H1 (cell line): ENCODE results near the gene XRRA1. TPM values are rescaled to one million over a fixed set of nuclear protein-coding genes. Genes with fewer than 3 reads are reported as not detected.

ENCODE experiments used
- CTCF ChIA-PET: fragments of 300-600 bp; sonication (Branson Sonifier 250); formaldehyde crosslinking; loops from one replicate; lab custom pipeline; 2021; ENCODE audit not compliant: partially characterized antibody; lab: Charles Lee
- POLR2A ChIA-PET: fragments of 300-600 bp; sonication (Branson Sonifier 250); formaldehyde crosslinking; loops from one replicate; lab custom pipeline; 2021; ENCODE audit warnings: inconsistent platforms; ENCODE audit not compliant: partially characterized antibody; lab: Charles Lee
- DNase-seq, 2 experiments: peaks; one replicate each; pipeline versions ENCODE4 v3.0.0 to v3.0.0-alpha.2; 2010 to 2022; ENCODE audit warnings: low spot score in 2 of 2, low read depth in 1 of 2, mixed read lengths in 1 of 2
- FAIRE-seq: peaks from 2 replicates; lab custom pipeline; 2011; peaks lifted over from hg19 to GRCh38; lab: Jason Lieb, UNC
- H2AFZ ChIP-seq: 2 replicates; pipeline ENCODE4 v1.8.1; 2012; ENCODE audit warnings: low read length, inconsistent platforms
- H2AK5ac ChIP-seq: 2 replicates; pipeline ENCODE4 v1.6.1; 2013; ENCODE audit warnings: low read depth, low read length
- H2BK120ac ChIP-seq: replicated peaks from 2 replicates; pipeline ENCODE3; 2013; ENCODE audit warnings: low read depth, low read length, inconsistent platforms
- H2BK12ac ChIP-seq: 2 replicates; pipeline ENCODE4 v1.6.1; 2013; ENCODE audit warnings: low read depth, low read length
- H2BK15ac ChIP-seq: 2 replicates; pipeline ENCODE4 v1.6.1; 2013; ENCODE audit warnings: low read length
- H2BK20ac ChIP-seq: 2 replicates; pipeline ENCODE4 v1.6.1; 2013; ENCODE audit warnings: low read length
- H2BK5ac ChIP-seq: 2 replicates; pipeline ENCODE4 v1.6.1; 2013; ENCODE audit warnings: low read depth, low read length
- H3K14ac ChIP-seq: 2 replicates; pipeline ENCODE4 v1.6.1; 2013; ENCODE audit warnings: inconsistent platforms; ENCODE audit not compliant: insufficient read length
- H3K18ac ChIP-seq: 2 replicates; pipeline ENCODE4 v1.6.1; 2013; ENCODE audit warnings: low read length; ENCODE audit errors: extremely low read depth
- H3K23ac ChIP-seq: 2 replicates; pipeline ENCODE4 v1.6.1; 2013; ENCODE audit warnings: inconsistent platforms; ENCODE audit not compliant: insufficient read length
- H3K23me2 ChIP-seq: 2 replicates; pipeline ENCODE4 v1.6.1; 2013; ENCODE audit warnings: low read depth, low read length
- H3K27ac ChIP-seq: 2 replicates; pipeline ENCODE4 v1.6.1; 2011; ENCODE audit warnings: low read depth, low read length, inconsistent platforms
- H3K27me3 ChIP-seq, 4 experiments: replicated peaks in 1 of 4; 1 replicate in 1 of 4; 2 replicates in 3 of 4; pipeline versions ENCODE4 v1.6.1 to v1.8.1; 2011 to 2013; ENCODE audit warnings: low read length in 3 of 4, mild to moderate bottlenecking in 3 of 4, inconsistent platforms in 2 of 4, mixed read lengths in 2 of 4, moderate library complexity in 1 of 4; ENCODE audit not compliant: control insufficient read depth in 3 of 4, insufficient read depth in 3 of 4; ENCODE audit errors: extremely low read depth in 1 of 4
- H3K36me3 ChIP-seq, 4 experiments: 2 replicates each; pipeline versions ENCODE4 v1.6.1 to v1.8.1; 2011 to 2013; ENCODE audit warnings: mild to moderate bottlenecking in 4 of 4, low read length in 3 of 4, moderate library complexity in 2 of 4, control low read depth in 1 of 4, inconsistent platforms in 1 of 4; ENCODE audit not compliant: insufficient read depth in 4 of 4, control insufficient read depth in 2 of 4
- H3K4ac ChIP-seq: replicated peaks from 2 replicates; pipeline ENCODE3; 2013; ENCODE audit warnings: low read length, low read depth, mixed read lengths, inconsistent platforms; ENCODE audit not compliant: insufficient read length
- H3K4me1 ChIP-seq, 4 experiments: replicated peaks in 1 of 4; 1 replicate in 1 of 4; 2 replicates in 3 of 4; pipeline versions ENCODE4 v1.6.1 to v1.8.1; 2011 to 2013; ENCODE audit warnings: low read length in 3 of 4, inconsistent platforms in 2 of 4, mixed read lengths in 1 of 4; ENCODE audit not compliant: insufficient read depth in 4 of 4, control insufficient read depth in 3 of 4
- H3K4me2 ChIP-seq, 2 experiments: 2 replicates each; pipeline versions ENCODE4 v1.6.1 to v1.8.1; 2011 to 2013; ENCODE audit warnings: low read depth in 2 of 2, low read length in 2 of 2, control low read depth in 1 of 2, inconsistent platforms in 1 of 2, mild to moderate bottlenecking in 1 of 2; ENCODE audit not compliant: insufficient read depth in 1 of 2
- H3K4me3 ChIP-seq, 4 experiments: fragments of 200-600, 300-600 bp in 1 of 4; sonication (generic), shearing (Covaris generic), sonication (Bioruptor Twin) in 1 of 4; 2 replicates each; pipeline versions ENCODE4 v1.5.1 to v1.8.1; 2011 to 2016; ENCODE audit warnings: low read length in 4 of 4, low read depth in 3 of 4, control low read depth in 2 of 4, inconsistent platforms in 2 of 4, mild to moderate bottlenecking in 2 of 4, mixed read lengths in 1 of 4, moderate library complexity in 1 of 4; ENCODE audit not compliant: insufficient read depth in 2 of 4; ENCODE audit errors: extremely low read depth in 1 of 4
- H3K56ac ChIP-seq: replicated peaks from 2 replicates; pipeline ENCODE3; 2013; ENCODE audit warnings: low read depth, mild to moderate bottlenecking, mixed read lengths, low read length, inconsistent platforms; ENCODE audit not compliant: insufficient read length
- H3K79me1 ChIP-seq: 2 replicates; pipeline ENCODE4 v1.6.1; 2013; ENCODE audit warnings: low read depth, low read length, control low read depth
- H3K79me2 ChIP-seq, 2 experiments: 2 replicates each; pipeline versions ENCODE4 v1.6.1 to v1.8.1; 2012 to 2013; ENCODE audit warnings: low read length in 2 of 2, mild to moderate bottlenecking in 2 of 2, inconsistent platforms in 1 of 2; ENCODE audit not compliant: insufficient read depth in 2 of 2, control insufficient read depth in 1 of 2
- H3K9ac ChIP-seq, 4 experiments: replicated peaks in 1 of 4; 1 replicate in 1 of 4; 2 replicates in 3 of 4; pipeline versions ENCODE4 v1.6.1 to v1.8.1; 2011 to 2013; ENCODE audit warnings: low read depth in 3 of 4, low read length in 3 of 4, control low read depth in 2 of 4, mild to moderate bottlenecking in 2 of 4, moderate library complexity in 2 of 4, inconsistent platforms in 1 of 4; ENCODE audit errors: extremely low read depth in 1 of 4
- H3K9me3 ChIP-seq, 2 experiments: 2 replicates each; pipeline versions ENCODE4 v1.6.1 to v1.8.1; 2012 to 2013; ENCODE audit warnings: mild to moderate bottlenecking in 2 of 2, moderate library complexity in 2 of 2, control low read depth in 1 of 2, inconsistent platforms in 1 of 2, low read depth in 1 of 2, low read length in 1 of 2, mixed read lengths in 1 of 2; ENCODE audit not compliant: insufficient read depth in 2 of 2
- H4K20me1 ChIP-seq, 2 experiments: replicated peaks in 1 of 2; 2 replicates each; pipeline versions ENCODE3 to v1.8.1; 2011 to 2013; ENCODE audit warnings: inconsistent platforms in 2 of 2, low read length in 2 of 2, mild to moderate bottlenecking in 1 of 2; ENCODE audit not compliant: insufficient read depth in 2 of 2, control insufficient read depth in 1 of 2
- H4K5ac ChIP-seq: 2 replicates; pipeline ENCODE4 v1.6.1; 2013; ENCODE audit warnings: low read length, low read depth, mixed read lengths, inconsistent platforms; ENCODE audit not compliant: insufficient read length
- H4K8ac ChIP-seq: 2 replicates; pipeline ENCODE4 v1.8.0; 2013; ENCODE audit warnings: mild to moderate bottlenecking, moderate library complexity, low read length, inconsistent platforms; ENCODE audit not compliant: insufficient read depth; ENCODE audit errors: extremely low read depth
- H4K91ac ChIP-seq: replicated peaks from 2 replicates; pipeline ENCODE3; 2013; ENCODE audit warnings: low read length, mixed read lengths, inconsistent platforms; ENCODE audit not compliant: insufficient read length
- ASH2L ChIP-seq: fragments of 200-600, 300-600 bp; sonication (generic); IDR thresholded peaks from one replicate; pipeline ENCODE4 v1.7.1; 2017; ENCODE audit warnings: low read length
- CHD2 ChIP-seq: IDR thresholded peaks from 2 replicates; pipeline ENCODE4 v1.6.1; 2012; ENCODE audit warnings: low read length, improper control_type of control experiment
- CREB1 ChIP-seq: IDR thresholded peaks from 2 replicates; pipeline ENCODE4 v1.6.1; 2012; ENCODE audit warnings: inconsistent platforms
- HDAC6 ChIP-seq: IDR thresholded peaks from one replicate; pipeline ENCODE4 v1.7.1; 2012; ENCODE audit warnings: low read depth, mild to moderate bottlenecking, inconsistent platforms, low read length, moderate library complexity
- KDM1A ChIP-seq: fragments of 200-600, 300-600 bp; sonication (generic); IDR thresholded peaks from 2 replicates; pipeline ENCODE4 v1.7.1; 2016; ENCODE audit warnings: mild to moderate bottlenecking, low read length, borderline replicate concordance
- KDM4A ChIP-seq: IDR thresholded peaks from one replicate; pipeline ENCODE4 v1.7.1; 2012; ENCODE audit warnings: low read depth, mild to moderate bottlenecking, moderate library complexity, low read length, inconsistent platforms; ENCODE audit not compliant: severe bottlenecking
- MAFK ChIP-seq: IDR thresholded peaks from 2 replicates; pipeline ENCODE4 v1.6.1; 2012; ENCODE audit warnings: low read depth, mild to moderate bottlenecking, improper control_type of control experiment, low read length
- RXRA ChIP-seq: IDR thresholded peaks from 2 replicates; pipeline ENCODE4 v1.6.1; 2011; ENCODE audit warnings: low read depth, mild to moderate bottlenecking, low read length, moderate library complexity; ENCODE audit not compliant: insufficient read depth
- SP4 ChIP-seq: IDR thresholded peaks from 2 replicates; pipeline ENCODE4 v1.6.1; 2012; ENCODE audit warnings: low read length, inconsistent platforms
- SRF ChIP-seq: IDR thresholded peaks from 2 replicates; pipeline ENCODE4 v1.6.1; 2011; ENCODE audit warnings: mild to moderate bottlenecking, low read depth, low read length, moderate library complexity
- SUZ12 ChIP-seq: fragments of 200-600 bp; sonication (generic); IDR thresholded peaks from 2 replicates; pipeline ENCODE4 v1.6.1; 2012; ENCODE audit warnings: mild to moderate bottlenecking, inconsistent platforms, low read length, moderate library complexity, mixed read lengths
- TAF7 ChIP-seq: optimal IDR thresholded peaks from 2 replicates; pipeline ENCODE3; 2011; ENCODE audit warnings: low read depth, mild to moderate bottlenecking, inconsistent platforms, low read length, moderate library complexity, borderline replicate concordance
- TCF12 ChIP-seq: IDR thresholded peaks from 2 replicates; pipeline ENCODE4 v1.6.1; 2011; ENCODE audit warnings: low read depth, mild to moderate bottlenecking, low read length
- TEAD4 ChIP-seq: IDR thresholded peaks from 2 replicates; pipeline ENCODE4 v1.6.1; 2012; ENCODE audit warnings: low read depth, low read length, inconsistent platforms, mixed read lengths
- ZNF274 ChIP-seq: IDR thresholded peaks from 2 replicates; pipeline ENCODE4 v1.7.0; 2012; ENCODE audit warnings: low read length, borderline replicate concordance; ENCODE audit errors: extremely low read depth
- WGBS, 2 experiments: shearing (Covaris generic) in 1 of 2; methylation state at CpG; one replicate each; pipeline versions ENCODE4 v1.1.6 to v1.1.7; 2013 to 2015; ENCODE audit warnings: low lambda C conversion rate in 2 of 2, mixed read lengths in 2 of 2, inconsistent platforms in 1 of 2, low coverage in 1 of 2, missing lambda C conversion rate in 1 of 2; ENCODE audit not compliant: insufficient replicate concordance in 2 of 2, insufficient coverage in 1 of 2, insufficient read length in 1 of 2; ENCODE audit errors: extremely low coverage in 1 of 2, missing lambda C conversion rate in 1 of 2; 5-methylcytosine and 5-hydroxymethylcytosine counted together
- polyA plus RNA-seq, 7 experiments: library from polyadenylated mRNA; depleted of rRNA in 3 of 7; stranded (reverse) in 5 of 7; unstranded in 2 of 7; fragments of >200 nt in 5 of 7; fragments of 200-250 nt in 2 of 7; gene quantifications; 1 replicate in 5 of 7; 2 replicates in 1 of 7; 4 replicates in 1 of 7; pipeline versions ENCODE4 v1.2.1 to v1.2.3, GENCODE V29; 2011 to 2013; ENCODE audit warnings: missing spikeins in 2 of 7, mixed read lengths in 2 of 7
- total RNA-seq: library from RNA; stranded (reverse); fragmentation: NEBNext Ultra II Directional; extraction: Animal tissue kit (Norgen Biotek cat#: 25700); gene quantifications from 2 replicates; pipeline ENCODE4 v1.2.1, GENCODE V29; 2021
- TF ChIP-seq, protein P1 (sequence below): IDR thresholded peaks from 2 replicates; pipeline ENCODE4 v1.6.1; 2012; ENCODE audit warnings: inconsistent platforms

Gene XRRA1
- total and polyA plus RNA-seq, 2 of the 8 experiments (the other 6 are each of a cell fraction or from before 2014, with no cell fraction given), result 2.1 to 7.1 TPM

GRCh38 chr11:74978041-74978440, 29.1 kb upstream of the XRRA1 start:
- Histone ChIP-seq H4K91ac (no peak overlapping the region), H4K5ac (no peak overlapping the region), H3K56ac (no peak overlapping the region), H3K4ac (no peak overlapping the region), H3K18ac (no peak overlapping the region), H2BK20ac (no peak overlapping the region), H4K8ac (no peak overlapping the region), H3K79me1 (no peaks in the 10 kb centered on the region; the same call in 1 of the 2 replicates), H2BK120ac (no peak overlapping the region), H2AK5ac (no peak overlapping the region), H2BK15ac (no peak overlapping the region), H2BK12ac (no peak overlapping the region), H3K4me3 (no peak overlapping the region), H3K23me2 (no peaks in the 10 kb centered on the region), H3K4me1 (no peaks in the 10 kb centered on the region), H3K27ac (no peak overlapping the region), H3K14ac (no peak overlapping the region), H2AFZ (no peak overlapping the region), H3K79me2 (no peaks in the 10 kb centered on the region), H3K9me3 (no peaks in the 10 kb centered on the region), H3K27me3 (no peaks in the 10 kb centered on the region), H4K20me1 (no peaks in the 10 kb centered on the region), H3K4me2 (no peak overlapping the region), H3K23ac (no peak overlapping the region), H2BK5ac (no peak overlapping the region), H3K9ac (no peak overlapping the region), H3K36me3 (peaks cover 4 to 29% (median 14%) of the 10 kb centered on the region in 4 experiments)
- ChIA-PET CTCF (interaction anchor here (0.7 kb wide), 1 partner anchor 358 kb away, joined by 3 read pairs; no protein-coding TSS in a partner anchor), POLR2A (interaction anchor here (0.6 kb wide), 1 partner anchor 423 kb away, joined by 3 read pairs; no protein-coding TSS in a partner anchor)
- WGBS, 2 experiments, result 95% methylated on average over 4 of the region's 4 CpGs; no CpG with 5 or more reads in 1 of the 2 experiments
- FAIRE-seq, result no peak
- no peak for DNase-seq
- TF ChIP-seq SRF (no peak), RXRA (no peak), HDAC6 (no peak), ZNF274 (no peak), SP4 (no peak), MAFK (no peak), KDM4A (no peak), TEAD4 (no peak), TCF12 (no peak), CHD2 (no peak), CREB1 (no peak), SUZ12 (no peak), ASH2L (no peak), TAF7 (no peak), KDM1A (no peak)
- TF ChIP-seq, protein P1, sequence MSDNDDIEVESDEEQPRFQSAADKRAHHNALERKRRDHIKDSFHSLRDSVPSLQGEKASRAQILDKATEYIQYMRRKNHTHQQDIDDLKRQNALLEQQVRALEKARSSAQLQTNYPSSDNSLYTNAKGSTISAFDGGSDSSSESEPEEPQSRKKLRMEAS, result no peak
